Measurements from ENCODE around the gene OR13C9. TPM values are rescaled to one million over a fixed set of nuclear protein-coding genes. Genes with fewer than 3 reads are reported as not detected.

The OR13C9 gene
- total RNA-seq, 4 donors from 2014 or later, result not detected

GRCh38 chr9:104568868-104569267 lies 49.1 kb downstream of the OR13C9 start, which contains the start of gene OR13C8:
Gene OR13C8 (plus strand): TSS chr9:104569168. CDS start chr9:104569168, 0 bp downstream.
- H3K27me3 ChIP-seq, result no peaks in the 10 kb centered on the region
- no peaks in the 10 kb centered on the region for H3K4me1 ChIP-seq
- TF ChIP-seq POLR2A (IDR thresholded peaks at IDR 0.05) (no peak), EP300 (IDR thresholded peaks at IDR 0.05; ENCODE audit: low read depth) (no peak), CTCF (IDR thresholded peaks at IDR 0.05) (no peak), POLR2AphosphoS5 (IDR thresholded peaks at IDR 0.05) (no peak)
- no peak for DNase-seq
- H3K4me3 ChIP-seq, result no peak within 1 kb of the TSS
- intact Hi-C loops (cut with DNase I; ENCODE audit: low total_unique reads) (no loop called here), in situ Hi-C loops (cut with MboI; ENCODE audit: low pct_ligation_motif_present in 1 of 4, low pct_unique_long_range_greater_than_20kb in 1 of 4, low sequenced_read_pairs in 3 of 4) (no loop called here)
- no peak within 1 kb of the TSS for H3K27ac ChIP-seq
- H3K9me3 ChIP-seq, result peaks cover 0 to 8% of the 10 kb centered on the region in 2 donors
- WGBS, 2 donors (ENCODE audit: low coverage in 1 of 2), result 76 to 92% methylated on average over 4 of the region's 4 CpGs
- H3K36me3 ChIP-seq, result no peaks in the 10 kb centered on the region

Other genes starting within 250 kb of the OR13C9 start
- not detected for gene OR13F1, start 113.9 kb downstream of the OR13C9 start, total RNA-seq
- not detected for gene OR13C4, start 91.0 kb downstream of the OR13C9 start, total RNA-seq
- not detected for gene OR13C3, start 81.3 kb downstream of the OR13C9 start, total RNA-seq
- gene OR13C8, start 49.0 kb downstream of the OR13C9 start, total RNA-seq, result not detected
- gene OR13C5, start 18.8 kb downstream of the OR13C9 start, total RNA-seq, result not detected
- gene OR13C2, start 12.6 kb downstream of the OR13C9 start, total RNA-seq, result not detected
- gene OR13D1, start 76.3 kb upstream of the OR13C9 start, total RNA-seq, result not detected
- 10 to 100 TPM in 2 of 4 donors, 1 to 10 TPM in 2; 2.6 to 56.3 (median 22.5) TPM for gene NIPSNAP3A, start 129.5 kb upstream of the OR13C9 start, total RNA-seq
- 1 to 10 TPM in 1 of 4 donors, under 1 TPM in 1, not detected in 2; 0.68 to 1.3 TPM for gene NIPSNAP3B, start 145.9 kb upstream of the OR13C9 start, total RNA-seq

Measured in transverse colon (tissue), 4 donors.